DND-41 (cell line): ENCODE data around the gene CENPVL2.
"Not testable (repeated sequence)": the region's sequence is repeated elsewhere in the genome, so short reads cannot be mapped to it uniquely, and the experiment has no call there.

Experiments
- EZH2 ChIP-seq: IDR thresholded peaks from 3 replicates; pipeline ENCODE4 v1.6.1; 2012; ENCODE audit warnings: borderline replicate concordance, low read depth, mild to moderate bottlenecking, moderate library complexity, low read length, inconsistent platforms; ENCODE audit not compliant: severe bottlenecking
- TF ChIP-seq, protein P1 (sequence below): IDR thresholded peaks from 2 replicates; pipeline ENCODE4 v1.5.1; 2012; ENCODE audit warnings: borderline replicate concordance, low read length, moderate library complexity, mild to moderate bottlenecking; ENCODE audit not compliant: poor library complexity, severe bottlenecking; ENCODE audit errors: extremely low read depth

GRCh38 chrX:51710277-51711164 lies 27.9 kb upstream of the CENPVL2 start, which contains the start of gene CENPVL1:
- TF ChIP-seq, protein P1, sequence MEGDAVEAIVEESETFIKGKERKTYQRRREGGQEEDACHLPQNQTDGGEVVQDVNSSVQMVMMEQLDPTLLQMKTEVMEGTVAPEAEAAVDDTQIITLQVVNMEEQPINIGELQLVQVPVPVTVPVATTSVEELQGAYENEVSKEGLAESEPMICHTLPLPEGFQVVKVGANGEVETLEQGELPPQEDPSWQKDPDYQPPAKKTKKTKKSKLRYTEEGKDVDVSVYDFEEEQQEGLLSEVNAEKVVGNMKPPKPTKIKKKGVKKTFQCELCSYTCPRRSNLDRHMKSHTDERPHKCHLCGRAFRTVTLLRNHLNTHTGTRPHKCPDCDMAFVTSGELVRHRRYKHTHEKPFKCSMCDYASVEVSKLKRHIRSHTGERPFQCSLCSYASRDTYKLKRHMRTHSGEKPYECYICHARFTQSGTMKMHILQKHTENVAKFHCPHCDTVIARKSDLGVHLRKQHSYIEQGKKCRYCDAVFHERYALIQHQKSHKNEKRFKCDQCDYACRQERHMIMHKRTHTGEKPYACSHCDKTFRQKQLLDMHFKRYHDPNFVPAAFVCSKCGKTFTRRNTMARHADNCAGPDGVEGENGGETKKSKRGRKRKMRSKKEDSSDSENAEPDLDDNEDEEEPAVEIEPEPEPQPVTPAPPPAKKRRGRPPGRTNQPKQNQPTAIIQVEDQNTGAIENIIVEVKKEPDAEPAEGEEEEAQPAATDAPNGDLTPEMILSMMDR, result not testable (repeated sequence)
- not testable (repeated sequence) for TF ChIP-seq EZH2
